Keratinocyte (primary cell): ENCODE results near the gene SCYGR4. TPM values are rescaled to one million over a fixed set of nuclear protein-coding genes. Genes with fewer than 3 reads are reported as not detected.

ENCODE experiments used
- DNase-seq: peaks from one replicate; pipeline ENCODE4 v3.0.0-alpha.2; 2011; ENCODE audit warnings: low read depth, missing footprints, low spot score
- FAIRE-seq: peaks from 2 replicates; lab custom pipeline; 2011; peaks lifted over from hg19 to GRCh38; lab: Jason Lieb, UNC
- H2AFZ ChIP-seq: 2 replicates; pipeline ENCODE4 v1.6.0; 2012; ENCODE audit warnings: low read length, control low read depth, inconsistent platforms; ENCODE audit not compliant: control insufficient read depth
- H3K27ac ChIP-seq: 2 replicates; pipeline ENCODE4 v1.5.1; 2011; ENCODE audit warnings: low read length; ENCODE audit not compliant: control insufficient read depth, insufficient read depth
- H3K27me3 ChIP-seq: 3 replicates; pipeline ENCODE4 v1.6.0; 2011; ENCODE audit warnings: low read length; ENCODE audit not compliant: control insufficient read depth, insufficient read depth; ENCODE audit errors: extremely low read depth
- H3K36me3 ChIP-seq, 2 experiments: 2 replicates in 1 of 2; 3 replicates in 1 of 2; pipeline ENCODE4 v1.5.1; 2011; ENCODE audit warnings: low read length in 2 of 2, mild to moderate bottlenecking in 1 of 2; ENCODE audit not compliant: control insufficient read depth in 2 of 2, insufficient read depth in 2 of 2; ENCODE audit errors: extremely low read depth in 1 of 2
- H3K4me1 ChIP-seq: 3 replicates; pipeline ENCODE4 v1.5.1; 2011; ENCODE audit warnings: low read length; ENCODE audit not compliant: control insufficient read depth, insufficient read depth; ENCODE audit errors: extremely low read depth
- H3K4me2 ChIP-seq: 3 replicates; pipeline ENCODE4 v1.6.0; 2011; ENCODE audit warnings: low read depth, low read length; ENCODE audit not compliant: control insufficient read depth, insufficient read depth; ENCODE audit errors: extremely low read depth
- H3K4me3 ChIP-seq, 3 experiments: fragments of 200-600 bp in 1 of 3; sonication (generic) in 1 of 3; 2 replicates in 2 of 3; 3 replicates in 1 of 3; pipeline ENCODE4 v1.5.1; 2011 to 2016; ENCODE audit warnings: low read length in 3 of 3, mild to moderate bottlenecking in 3 of 3, control low read depth in 2 of 3, inconsistent platforms in 1 of 3, low read depth in 1 of 3, mixed read lengths in 1 of 3, mixed run types in 1 of 3, moderate library complexity in 1 of 3; ENCODE audit not compliant: control insufficient read depth in 2 of 3, insufficient read depth in 2 of 3; ENCODE audit errors: extremely low read depth in 1 of 3
- H3K79me2 ChIP-seq: 2 replicates; pipeline ENCODE4 v1.6.0; 2012; ENCODE audit warnings: low read length; ENCODE audit not compliant: control insufficient read depth, insufficient read depth
- H3K9ac ChIP-seq: 3 replicates; pipeline ENCODE4 v1.6.0; 2011; ENCODE audit warnings: low read length; ENCODE audit not compliant: control insufficient read depth, insufficient read depth; ENCODE audit errors: extremely low read depth
- H3K9me1 ChIP-seq: 3 replicates; pipeline ENCODE4 v1.6.0; 2011; ENCODE audit warnings: low read length; ENCODE audit not compliant: control insufficient read depth, insufficient read depth; ENCODE audit errors: extremely low read depth
- H3K9me3 ChIP-seq: 2 replicates; pipeline ENCODE4 v1.5.1; 2012; ENCODE audit warnings: low read depth, low read length; ENCODE audit not compliant: control insufficient read depth
- H4K20me1 ChIP-seq: 3 replicates; pipeline ENCODE4 v1.6.0; 2011; ENCODE audit warnings: low read length; ENCODE audit not compliant: control insufficient read depth, insufficient read depth; ENCODE audit errors: extremely low read depth
- EZH2 ChIP-seq: IDR thresholded peaks from one replicate; pipeline ENCODE4 v1.6.1; 2012; ENCODE audit warnings: inconsistent platforms, mild to moderate bottlenecking, low read length, moderate library complexity
- dilution Hi-C: fragments of 300-500 bp; cut with MboI; formaldehyde crosslinking; loops from one replicate; pipeline ENCODE4 v1.7.0; 2020; ENCODE audit warnings: low sequenced_read_pairs; ENCODE audit not compliant: extremely low pct_ligation_motif_present
- polyA plus RNA-seq, 5 experiments: library from polyadenylated mRNA; depleted of rRNA in 3 of 5; stranded (reverse) in 3 of 5; stranded (forward) in 1 of 5; unstranded in 1 of 5; fragments of >200 nt; gene quantifications; 1 replicate in 1 of 5; 2 replicates in 3 of 5; 3 replicates in 1 of 5; pipeline versions ENCODE4 v1.2.1 to v1.2.3, GENCODE V29; 2011 to 2012; ENCODE audit warnings: missing spikeins in 2 of 5, low read depth in 1 of 5, low replicate concordance in 1 of 5
- TF ChIP-seq, protein P1 (sequence below), 3 experiments: IDR thresholded peaks in 1 of 3; conservative IDR thresholded peaks in 1 of 3; optimal IDR thresholded peaks in 1 of 3; 2 replicates in 2 of 3; 3 replicates in 1 of 3; pipeline versions ENCODE3 to v1.5.1; 2011; ENCODE audit warnings: low read length in 3 of 3, mild to moderate bottlenecking in 3 of 3, moderate library complexity in 2 of 3, control low read depth in 1 of 3, inconsistent platforms in 1 of 3; ENCODE audit not compliant: insufficient read depth in 2 of 3; ENCODE audit errors: extremely low read depth in 1 of 3

Gene SCYGR4
- polyA plus RNA-seq, 1 donor (not counting 4 experiments of a cell fraction or from before 2014, with no cell fraction given), result not detected

DNA sequence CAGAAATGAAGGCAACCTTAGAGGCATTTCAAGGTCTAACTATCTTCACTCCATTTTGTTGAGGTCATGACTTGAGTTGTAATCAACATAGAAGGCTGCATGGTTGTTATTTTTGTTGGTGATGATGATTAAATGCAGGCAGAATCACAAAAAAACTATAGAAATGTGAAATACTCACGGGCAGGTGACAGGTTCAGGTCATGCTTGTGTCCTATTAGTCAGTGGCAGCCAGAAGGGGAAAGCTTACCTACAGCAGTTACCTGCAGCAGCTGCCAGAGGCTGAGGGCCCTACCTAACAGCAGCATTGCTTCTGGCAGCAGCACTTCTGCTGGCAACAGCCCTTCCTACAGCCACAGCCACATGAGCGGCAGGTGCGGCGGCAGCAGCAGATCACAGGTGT, 3.1 kb upstream of the SCYGR4 start:
- Histone ChIP-seq H3K36me3 (no peaks in the 10 kb centered on the region), H4K20me1 (no peaks in the 10 kb centered on the region), H3K27me3 (no peaks in the 10 kb centered on the region), H3K9me1 (no peaks in the 10 kb centered on the region), H3K9me3 (no peaks in the 10 kb centered on the region), H3K4me2 (no peak overlapping the region), H3K27ac (no peak overlapping the region), H3K4me3 (no peak overlapping the region), H3K9ac (no peak overlapping the region), H2AFZ (no peak overlapping the region), H3K79me2 (no peaks in the 10 kb centered on the region), H3K4me1 (no peaks in the 10 kb centered on the region)
- TF ChIP-seq, protein P1, sequence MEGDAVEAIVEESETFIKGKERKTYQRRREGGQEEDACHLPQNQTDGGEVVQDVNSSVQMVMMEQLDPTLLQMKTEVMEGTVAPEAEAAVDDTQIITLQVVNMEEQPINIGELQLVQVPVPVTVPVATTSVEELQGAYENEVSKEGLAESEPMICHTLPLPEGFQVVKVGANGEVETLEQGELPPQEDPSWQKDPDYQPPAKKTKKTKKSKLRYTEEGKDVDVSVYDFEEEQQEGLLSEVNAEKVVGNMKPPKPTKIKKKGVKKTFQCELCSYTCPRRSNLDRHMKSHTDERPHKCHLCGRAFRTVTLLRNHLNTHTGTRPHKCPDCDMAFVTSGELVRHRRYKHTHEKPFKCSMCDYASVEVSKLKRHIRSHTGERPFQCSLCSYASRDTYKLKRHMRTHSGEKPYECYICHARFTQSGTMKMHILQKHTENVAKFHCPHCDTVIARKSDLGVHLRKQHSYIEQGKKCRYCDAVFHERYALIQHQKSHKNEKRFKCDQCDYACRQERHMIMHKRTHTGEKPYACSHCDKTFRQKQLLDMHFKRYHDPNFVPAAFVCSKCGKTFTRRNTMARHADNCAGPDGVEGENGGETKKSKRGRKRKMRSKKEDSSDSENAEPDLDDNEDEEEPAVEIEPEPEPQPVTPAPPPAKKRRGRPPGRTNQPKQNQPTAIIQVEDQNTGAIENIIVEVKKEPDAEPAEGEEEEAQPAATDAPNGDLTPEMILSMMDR (optimal IDR thresholded peaks at IDR 0.05 in 1 of 3, IDR thresholded peaks at IDR 0.05 in 1 of 3, conservative IDR thresholded peaks at IDR 0.05 in 1 of 3; ENCODE audit: extremely low read depth in 1 of 3, insufficient read depth in 2 of 3, low read length in 3 of 3), result no peak
- no peak for TF ChIP-seq EZH2
- DNase-seq (no peak), FAIRE-seq (no peak)
- dilution Hi-C loops, result no loop called here

DNA sequence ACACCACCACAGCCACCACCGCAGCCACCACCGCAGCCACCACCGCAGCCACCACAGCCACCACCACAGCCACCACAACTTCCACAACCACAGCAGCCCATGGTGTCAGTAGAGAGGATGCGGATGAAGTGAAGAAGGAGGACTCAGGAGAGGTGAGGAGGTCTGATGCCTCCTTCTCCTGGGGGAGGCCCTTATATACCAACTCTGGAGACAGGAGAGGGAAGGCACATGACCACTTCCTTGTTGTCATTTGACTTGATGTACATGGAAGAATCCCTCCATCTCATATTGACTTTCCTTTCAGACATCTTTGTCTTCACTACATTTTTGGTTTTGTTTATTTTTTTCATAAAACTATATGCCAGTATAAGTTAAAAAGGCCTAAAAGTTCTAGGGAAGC, 2.6 kb upstream of the SCYGR4 start, which contains the start of gene SCYGR3:
TSS of gene SCYGR3 (minus strand) at position 101 of the 400 bp plus-strand sequence. CDS start at position 101, 0 bp downstream.
- no peak within 1 kb of the TSS for H3K9ac ChIP-seq
- FAIRE-seq, result no peak
- no peaks in the 10 kb centered on the region for H3K9me1 ChIP-seq
- no peaks in the 10 kb centered on the region for H3K27me3 ChIP-seq
- no peaks in the 10 kb centered on the region for H3K79me2 ChIP-seq
- H3K27ac ChIP-seq, result no peak within 1 kb of the TSS
- H3K4me2 ChIP-seq, result no peak within 1 kb of the TSS
- TF ChIP-seq, protein P1 (optimal IDR thresholded peaks at IDR 0.05 in 1 of 3, IDR thresholded peaks at IDR 0.05 in 1 of 3, conservative IDR thresholded peaks at IDR 0.05 in 1 of 3; ENCODE audit: extremely low read depth in 1 of 3, insufficient read depth in 2 of 3, low read length in 3 of 3), result no peak
- no peak for TF ChIP-seq EZH2
- no peaks in the 10 kb centered on the region for H3K4me1 ChIP-seq
- no peak for DNase-seq
- dilution Hi-C loops, result no loop called here
- H3K9me3 ChIP-seq, result no peaks in the 10 kb centered on the region
- no peak within 1 kb of the TSS for H3K4me3 ChIP-seq
- H3K36me3 ChIP-seq, result no peaks in the 10 kb centered on the region
- H2AFZ ChIP-seq, result no peak within 1 kb of the TSS
- H4K20me1 ChIP-seq, result no peaks in the 10 kb centered on the region
